PC-9 (cell line): Measurements from ENCODE around the gene EGFL8. TPM values are rescaled to one million over a fixed set of nuclear protein-coding genes. Genes with fewer than 3 reads are reported as not detected.

Experiments
- BruUV-seq: library from RNA; stranded (reverse); fragments of 400-500 nt; replicated peaks from 2 replicates; lab custom pipeline; 2021; lab: Mats Ljungman, UMichigan
- CTCF ChIA-PET: fragments of 300-600 bp; sonication (Branson Sonifier 250); formaldehyde crosslinking; loops from one replicate; lab custom pipeline; 2022; ENCODE audit warnings: antibody characterized with exemption; lab: Charles Lee
- POLR2A ChIA-PET: fragments of 300-600 bp; sonication (Branson Sonifier 250); formaldehyde crosslinking; loops from one replicate; lab custom pipeline; 2022; ENCODE audit warnings: antibody characterized with exemption; ENCODE audit not compliant: unreplicated experiment; lab: Charles Lee
- DNase-seq, 2 experiments: peaks; one replicate each; pipeline versions ENCODE4 v3.0.0 to v3.0.0-alpha.2; 2015 to 2022; ENCODE audit warnings: mixed read lengths in 1 of 2
- H2AFZ ChIP-seq: fragments of 200-600 bp; sonication (generic); 2 replicates; pipeline ENCODE4 v1.8.1; 2017; ENCODE audit warnings: antibody characterized with exemption
- H3F3A ChIP-seq: fragments of 200-600 bp; sonication (generic); 2 replicates; pipeline ENCODE4 v1.8.1; 2017; ENCODE audit warnings: antibody characterized with exemption, mild to moderate bottlenecking, low read depth; ENCODE audit not compliant: insufficient read depth
- H3K27ac ChIP-seq: fragments of 200-600 bp; sonication (generic); 2 replicates; pipeline ENCODE4 v1.6.1; 2016; ENCODE audit warnings: mixed run types
- H3K27me3 ChIP-seq: fragments of 200-600 bp; sonication (generic); 2 replicates; pipeline ENCODE4 v1.6.1; 2016; ENCODE audit warnings: low read depth, mixed run types; ENCODE audit not compliant: insufficient read depth
- H3K36me3 ChIP-seq: fragments of 200-600 bp; sonication (generic); 2 replicates; pipeline ENCODE4 v1.6.1; 2016; ENCODE audit warnings: low read depth, mixed run types
- H3K4me1 ChIP-seq: fragments of 200-600 bp; sonication (generic); replicated peaks from 2 replicates; pipeline ENCODE4 v1.6.1; 2016; ENCODE audit warnings: mixed run types; ENCODE audit not compliant: insufficient read depth
- H3K4me2 ChIP-seq: fragments of 200-600 bp; sonication (generic); 2 replicates; pipeline ENCODE4 v1.6.1; 2017; ENCODE audit warnings: mixed run types
- H3K4me3 ChIP-seq: fragments of 200-600 bp; sonication (generic); 2 replicates; pipeline ENCODE4 v1.6.1; 2016; ENCODE audit warnings: mixed run types
- H3K79me2 ChIP-seq: fragments of 200-600 bp; sonication (generic); 2 replicates; pipeline ENCODE4 v1.6.1; 2017; ENCODE audit warnings: low read depth, mixed run types
- H3K9me2 ChIP-seq: fragments of 200-600 bp; sonication (generic); 2 replicates; pipeline ENCODE4 v1.8.1; 2017; ENCODE audit warnings: mild to moderate bottlenecking; ENCODE audit not compliant: insufficient read depth
- H3K9me3 ChIP-seq: fragments of 200-600 bp; sonication (generic); 2 replicates; pipeline ENCODE4 v1.8.1; 2016; ENCODE audit warnings: low read depth; ENCODE audit not compliant: insufficient read depth
- H4K20me1 ChIP-seq: fragments of 200-600 bp; sonication (generic); 2 replicates; pipeline ENCODE4 v1.8.1; 2017; ENCODE audit not compliant: insufficient read depth
- CTCF ChIP-seq: fragments of 200-600 bp; sonication (generic); conservative IDR thresholded peaks from 2 replicates; pipeline ENCODE4 v1.6.1; 2017; ENCODE audit warnings: mixed run types, antibody characterized with exemption, mild to moderate bottlenecking, moderate library complexity
- EZH2 ChIP-seq: fragments of 200-600 bp; sonication (generic); IDR thresholded peaks from 2 replicates; pipeline ENCODE4 v1.8.0; 2017; ENCODE audit warnings: antibody characterized with exemption, low read depth
- intact Hi-C: fragments of 100-400 bp; cut with micrococcal nuclease; formaldehyde crosslinking; loops from one replicate; pipeline ENCODE4 v1.10.0; 2022; ENCODE audit not compliant: unreplicated experiment
- total RNA-seq: library from RNA; stranded (reverse); gene quantifications from 2 replicates; pipeline ENCODE4 v1.2.3, GENCODE V29; 2021

EGFL8 gene
- total RNA-seq, 1 experiment from 2014 or later, result 26.0 TPM

- no peaks in the 10 kb centered on the region for H4K20me1 ChIP-seq
- DNase-seq, result no peak
- ChIA-PET POLR2A (no interaction called here), CTCF (no interaction called here)
- H3K4me1 ChIP-seq, result no peaks in the 10 kb centered on the region
- peaks cover 57% of the 10 kb centered on the region for H3K27me3 ChIP-seq
- no peak overlapping the region for H3K27ac ChIP-seq
- H3K4me3 ChIP-seq, result no peak overlapping the region
- no peaks in the 10 kb centered on the region for H3K79me2 ChIP-seq
- no TSS peak for BruUV-seq
- no peaks in the 10 kb centered on the region for H3F3A ChIP-seq
- intact Hi-C loops, result no loop called here
- TF ChIP-seq CTCF (no peak), EZH2 (no peak)
- no peak overlapping the region for H2AFZ ChIP-seq
- no peak overlapping the region for H3K4me2 ChIP-seq
- no peaks in the 10 kb centered on the region for H3K9me2 ChIP-seq
- no peaks in the 10 kb centered on the region for H3K9me3 ChIP-seq
- no peaks in the 10 kb centered on the region for H3K36me3 ChIP-seq
Measured at GRCh38 chr6:32203426-32204267, 39.3 kb downstream of the EGFL8 start.

- no peak for TF ChIP-seq EZH2
- no peak for TF ChIP-seq CTCF
- H3K4me1 ChIP-seq, result no peaks in the 10 kb centered on the region
- DNase-seq, result no peak
- H3K36me3 ChIP-seq, result no peaks in the 10 kb centered on the region
- ChIA-PET POLR2A (no interaction called here), CTCF (no interaction called here)
- no peak overlapping the region for H2AFZ ChIP-seq
- intact Hi-C loops, result no loop called here
- H4K20me1 ChIP-seq, result no peaks in the 10 kb centered on the region
- H3K27me3 ChIP-seq, result peaks cover 62% of the 10 kb centered on the region
- BruUV-seq, result no TSS peak
- H3K4me3 ChIP-seq, result no peak overlapping the region
- no peak overlapping the region for H3K4me2 ChIP-seq
- no peaks in the 10 kb centered on the region for H3K9me3 ChIP-seq
- H3K27ac ChIP-seq, result no peak overlapping the region
- H3F3A ChIP-seq, result no peaks in the 10 kb centered on the region
- H3K9me2 ChIP-seq, result no peaks in the 10 kb centered on the region
- no peaks in the 10 kb centered on the region for H3K79me2 ChIP-seq
Measured at GRCh38 chr6:32204268-32204715, 39.9 kb downstream of the EGFL8 start.

- ChIA-PET CTCF (interaction anchor here (0.5 to 0.6 kb wide), 2 partner anchors 28 to 36 kb away, joined by 3 to 4 read pairs; no protein-coding TSS in a partner anchor), POLR2A (no interaction called here)
- Histone ChIP-seq H3K4me2 (no peak overlapping the region), H3K9me3 (no peaks in the 10 kb centered on the region), H3K9me2 (no peaks in the 10 kb centered on the region), H3K4me1 (no peaks in the 10 kb centered on the region), H3F3A (no peaks in the 10 kb centered on the region), H3K27ac (no peak overlapping the region), H4K20me1 (no peaks in the 10 kb centered on the region), H3K4me3 (no peak overlapping the region), H3K79me2 (no peaks in the 10 kb centered on the region), H3K27me3 (peaks cover 41% of the 10 kb centered on the region), H3K36me3 (no peaks in the 10 kb centered on the region), H2AFZ (no peak overlapping the region)
- no TSS peak for BruUV-seq
- TF ChIP-seq CTCF (no peak), EZH2 (no peak)
- DNase-seq, result no peak
- intact Hi-C loops, result no loop called here
Measured at GRCh38 chr6:32208996-32209395, 44.6 kb downstream of the EGFL8 start.
